ENCODE data around the gene TBC1D22B.

- TF ChIP-seq, protein P1, sequence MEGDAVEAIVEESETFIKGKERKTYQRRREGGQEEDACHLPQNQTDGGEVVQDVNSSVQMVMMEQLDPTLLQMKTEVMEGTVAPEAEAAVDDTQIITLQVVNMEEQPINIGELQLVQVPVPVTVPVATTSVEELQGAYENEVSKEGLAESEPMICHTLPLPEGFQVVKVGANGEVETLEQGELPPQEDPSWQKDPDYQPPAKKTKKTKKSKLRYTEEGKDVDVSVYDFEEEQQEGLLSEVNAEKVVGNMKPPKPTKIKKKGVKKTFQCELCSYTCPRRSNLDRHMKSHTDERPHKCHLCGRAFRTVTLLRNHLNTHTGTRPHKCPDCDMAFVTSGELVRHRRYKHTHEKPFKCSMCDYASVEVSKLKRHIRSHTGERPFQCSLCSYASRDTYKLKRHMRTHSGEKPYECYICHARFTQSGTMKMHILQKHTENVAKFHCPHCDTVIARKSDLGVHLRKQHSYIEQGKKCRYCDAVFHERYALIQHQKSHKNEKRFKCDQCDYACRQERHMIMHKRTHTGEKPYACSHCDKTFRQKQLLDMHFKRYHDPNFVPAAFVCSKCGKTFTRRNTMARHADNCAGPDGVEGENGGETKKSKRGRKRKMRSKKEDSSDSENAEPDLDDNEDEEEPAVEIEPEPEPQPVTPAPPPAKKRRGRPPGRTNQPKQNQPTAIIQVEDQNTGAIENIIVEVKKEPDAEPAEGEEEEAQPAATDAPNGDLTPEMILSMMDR (conservative IDR thresholded peaks at IDR 0.05; ENCODE audit: low read depth, low read length) = no peak
- TF ChIP-seq EZH2 (IDR thresholded peaks at IDR 0.05; ENCODE audit: borderline replicate concordance, low read depth, low read length, poor library complexity, severe bottlenecking) = no peak
Observed at GRCh38 chr6:37309692-37310091, 52.1 kb downstream of the TBC1D22B start.

Data from A673 (cell line).